Measurements from ENCODE around the gene ZSWIM8.
"Not testable (repeated sequence)": the region's sequence is repeated elsewhere in the genome, so short reads cannot be mapped to it uniquely, and the experiment has no call there.

ZSWIM8 gene

GRCh38 chr10:73793456-73793855 is 8.1 kb downstream of the ZSWIM8 start:
- DNase-seq (ENCODE audit: low spot score) = no peak
- TF ChIP-seq CTCF (IDR thresholded peaks at IDR 0.05; ENCODE audit: extremely low read depth, missing control alignments) = no peak

GRCh38 chr10:73795491-73795890 is 10.1 kb downstream of the ZSWIM8 start:
- DNase-seq (ENCODE audit: low spot score) = not testable (repeated sequence)

- not testable (repeated sequence) for DNase-seq (ENCODE audit: low spot score)
Observed at GRCh38 chr10:73796035-73796434, 10.6 kb downstream of the ZSWIM8 start.

GRCh38 chr10:73796766-73797165 is 11.4 kb downstream of the ZSWIM8 start:
- no peak for TF ChIP-seq CTCF (IDR thresholded peaks at IDR 0.05; ENCODE audit: extremely low read depth, missing control alignments)
- DNase-seq (ENCODE audit: low spot score) = no peak

- TF ChIP-seq CTCF (IDR thresholded peaks at IDR 0.05; ENCODE audit: extremely low read depth, missing control alignments) = no peak
- DNase-seq (ENCODE audit: low spot score) = no peak
Observed at GRCh38 chr10:73797324-73798025, 12.1 kb downstream of the ZSWIM8 start.

GRCh38 chr10:73798087-73798486 is 12.7 kb downstream of the ZSWIM8 start:
- DNase-seq (ENCODE audit: low spot score) = no peak
- TF ChIP-seq CTCF (IDR thresholded peaks at IDR 0.05; ENCODE audit: extremely low read depth, missing control alignments) = no peak

GRCh38 chr10:73798927-73799560 is 13.6 kb downstream of the ZSWIM8 start:
- TF ChIP-seq CTCF (IDR thresholded peaks at IDR 0.05; ENCODE audit: extremely low read depth, missing control alignments) = no peak
- no peak for DNase-seq (ENCODE audit: low spot score)

- TF ChIP-seq CTCF (IDR thresholded peaks at IDR 0.05; ENCODE audit: extremely low read depth, missing control alignments) = no peak
- no peak for DNase-seq (ENCODE audit: low spot score)
Observed at GRCh38 chr10:73799899-73800559, 14.6 kb downstream of the ZSWIM8 start.
